Endometrial microvascular endothelial cells (primary cell): ENCODE results near the gene PROSER1. TPM values are rescaled to one million over a fixed set of nuclear protein-coding genes. Genes with fewer than 3 reads are reported as not detected.
"Not testable (repeated sequence)": the region's sequence is repeated elsewhere in the genome, so short reads cannot be mapped to it uniquely, and the experiment has no call there.

ENCODE experiments used
- in situ Hi-C: cut with HindIII; loops from 2 replicates; pipeline ENCODE4 v1.10.0; 2017; ENCODE audit warnings: low sequenced_read_pairs, low pct_unique_long_range_greater_than_20kb; ENCODE audit errors: inconsistent ontology term
- total RNA-seq: library from RNA; depleted of rRNA; stranded (reverse); fragments of >200 nt; gene quantifications from one replicate; pipeline ENCODE4 v1.2.3, GENCODE V29; 2015; ENCODE audit errors: inconsistent ontology term

PROSER1 gene
- total RNA-seq: 15.2 TPM

- in situ Hi-C loops: no loop called here
These were observed at the start of gene PROSER1, which contains the start of gene NHLRC3 for GRCh38 chr13:39037880-39038568. TSS of gene PROSER1 (minus strand) at chr13:39038089. CDS start at chr13:39037242, 847 bp downstream. TSS of gene NHLRC3 (plus strand) at chr13:39038456. CDS start at chr13:39038640, 184 bp downstream.

- in situ Hi-C loops: not testable (repeated sequence)
These were observed 48.5 kb upstream of the PROSER1 start for GRCh38 chr13:39086251-39086945.

GRCh38 chr13:39073983-39074382 lies 36.1 kb upstream of the PROSER1 start:
- in situ Hi-C loops: no loop called here

GRCh38 chr13:39072842-39073241 lies 35.0 kb upstream of the PROSER1 start:
- in situ Hi-C loops: no loop called here

- in situ Hi-C loops: no loop called here
These were observed 24.1 kb upstream of the PROSER1 start for GRCh38 chr13:39062004-39062403.

- in situ Hi-C loops: no loop called here
These were observed 20.2 kb upstream of the PROSER1 start for GRCh38 chr13:39058040-39058439.

- in situ Hi-C loops: no loop called here
These were observed 18.1 kb upstream of the PROSER1 start for GRCh38 chr13:39056018-39056417.

- in situ Hi-C loops: no loop called here
These were observed 16.2 kb upstream of the PROSER1 start for GRCh38 chr13:39054112-39054511.

GRCh38 chr13:39052944-39053343 lies 15.1 kb upstream of the PROSER1 start:
- in situ Hi-C loops: no loop called here

GRCh38 chr13:39051157-39051556 lies 13.3 kb upstream of the PROSER1 start:
- in situ Hi-C loops: no loop called here

- in situ Hi-C loops: no loop called here
These were observed 11.4 kb upstream of the PROSER1 start for GRCh38 chr13:39049274-39049673.

GRCh38 chr13:39048806-39049205 lies 10.9 kb upstream of the PROSER1 start:
- in situ Hi-C loops: no loop called here

GRCh38 chr13:39047560-39047959 lies 9.7 kb upstream of the PROSER1 start:
- in situ Hi-C loops: no loop called here

GRCh38 chr13:39044536-39044935 lies 6.6 kb upstream of the PROSER1 start:
- in situ Hi-C loops: no loop called here

- in situ Hi-C loops: no loop called here
These were observed 2.3 kb upstream of the PROSER1 start for GRCh38 chr13:39040206-39040605.

GRCh38 chr13:39039041-39039440 lies 1.2 kb upstream of the PROSER1 start:
- in situ Hi-C loops: no loop called here

- in situ Hi-C loops: no loop called here
These were observed 711 bp upstream of the PROSER1 start for GRCh38 chr13:39038569-39039030.

- in situ Hi-C loops: no loop called here
These were observed 444 bp downstream of the PROSER1 start for GRCh38 chr13:39037410-39037879.

- in situ Hi-C loops: no loop called here
These were observed 1.7 kb downstream of the PROSER1 start for GRCh38 chr13:39036212-39036611.

- in situ Hi-C loops: no loop called here
These were observed 2.1 kb downstream of the PROSER1 start for GRCh38 chr13:39035799-39036198.
